DND-41 (cell line): ENCODE measurements around the gene ODAM.

Experiments
- ATAC-seq: fragments of 200-7000 bp; cut with Tn5 transposase; 3 replicates; pipeline ENCODE4 v1.9.1; 2021; ENCODE audit warnings: low read depth; ENCODE audit not compliant: insufficient read depth
- DNase-seq: peaks from one replicate; pipeline ENCODE4 v3.0.0-alpha.2; 2020
- H2AFZ ChIP-seq: 2 replicates; pipeline ENCODE4 v1.6.0; 2012; ENCODE audit warnings: low read depth, low read length
- H3K27ac ChIP-seq: 2 replicates; pipeline ENCODE4 v1.5.1; 2012; ENCODE audit warnings: low read length, inconsistent platforms
- H3K27me3 ChIP-seq: fragments of 200-600 bp; sonication (generic); 2 replicates; pipeline ENCODE4 v1.6.0; 2012; ENCODE audit warnings: low read length, mild to moderate bottlenecking, inconsistent platforms; ENCODE audit not compliant: insufficient read depth, poor library complexity
- H3K36me3 ChIP-seq: 2 replicates; pipeline ENCODE4 v1.5.1; 2012; ENCODE audit warnings: low read length, inconsistent platforms; ENCODE audit not compliant: insufficient read depth
- H3K4me1 ChIP-seq: 2 replicates; pipeline ENCODE4 v1.5.1; 2012; ENCODE audit warnings: mild to moderate bottlenecking, low read length; ENCODE audit not compliant: insufficient read depth
- H3K4me2 ChIP-seq: 2 replicates; pipeline ENCODE4 v1.6.0; 2012; ENCODE audit warnings: mild to moderate bottlenecking, moderate library complexity, low read length, inconsistent platforms; ENCODE audit not compliant: insufficient read depth
- H3K4me3 ChIP-seq, 2 experiments: fragments of 200-600 bp in 1 of 2; shearing (Covaris generic) in 1 of 2; 2 replicates each; pipeline ENCODE4 v1.5.1; 2012 to 2016; ENCODE audit warnings: inconsistent platforms in 2 of 2, low read length in 2 of 2, mild to moderate bottlenecking in 2 of 2, low read depth in 1 of 2, moderate library complexity in 1 of 2
- H3K79me2 ChIP-seq: 2 replicates; pipeline ENCODE4 v1.6.0; 2012; ENCODE audit warnings: low read length, inconsistent platforms; ENCODE audit not compliant: insufficient read depth
- H3K9ac ChIP-seq: 2 replicates; pipeline ENCODE4 v1.6.0; 2012; ENCODE audit warnings: low read depth, mild to moderate bottlenecking, inconsistent platforms, low read length, moderate library complexity
- H3K9me3 ChIP-seq: 2 replicates; pipeline ENCODE4 v1.5.1; 2012; ENCODE audit warnings: low read length, moderate library complexity, mild to moderate bottlenecking, inconsistent platforms; ENCODE audit not compliant: insufficient read depth, severe bottlenecking
- H4K20me1 ChIP-seq: 2 replicates; pipeline ENCODE4 v1.6.0; 2012; ENCODE audit warnings: low read length; ENCODE audit not compliant: insufficient read depth
- EZH2 ChIP-seq: IDR thresholded peaks from 3 replicates; pipeline ENCODE4 v1.6.1; 2012; ENCODE audit warnings: borderline replicate concordance, low read depth, mild to moderate bottlenecking, moderate library complexity, low read length, inconsistent platforms; ENCODE audit not compliant: severe bottlenecking
- TF ChIP-seq, protein P1 (sequence below): IDR thresholded peaks from 2 replicates; pipeline ENCODE4 v1.5.1; 2012; ENCODE audit warnings: borderline replicate concordance, low read length, moderate library complexity, mild to moderate bottlenecking; ENCODE audit not compliant: poor library complexity, severe bottlenecking; ENCODE audit errors: extremely low read depth

ODAM gene

DNA sequence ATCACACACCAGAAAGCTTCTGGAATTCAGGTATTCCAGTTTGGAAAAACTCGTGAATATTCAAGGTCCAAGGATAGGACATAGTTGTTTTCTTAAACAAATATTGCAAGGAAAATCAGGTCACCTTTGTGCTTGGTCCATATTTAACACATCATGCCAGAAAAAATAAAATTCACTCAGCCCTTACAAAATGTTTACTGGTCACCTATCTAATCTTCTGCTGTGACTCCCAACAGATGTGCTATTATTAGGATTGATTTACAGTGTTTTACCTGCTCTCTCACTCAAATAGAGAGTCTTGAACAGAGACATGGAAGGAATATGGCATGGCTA lies 56.4 kb downstream of the ODAM start:
- no peaks in the 10 kb centered on the region for H3K36me3 ChIP-seq
- DNase-seq (no peak), ATAC-seq (no peak)
- no peak overlapping the region for H3K4me2 ChIP-seq
- H3K4me3 ChIP-seq: no peak overlapping the region
- TF ChIP-seq, protein P1, sequence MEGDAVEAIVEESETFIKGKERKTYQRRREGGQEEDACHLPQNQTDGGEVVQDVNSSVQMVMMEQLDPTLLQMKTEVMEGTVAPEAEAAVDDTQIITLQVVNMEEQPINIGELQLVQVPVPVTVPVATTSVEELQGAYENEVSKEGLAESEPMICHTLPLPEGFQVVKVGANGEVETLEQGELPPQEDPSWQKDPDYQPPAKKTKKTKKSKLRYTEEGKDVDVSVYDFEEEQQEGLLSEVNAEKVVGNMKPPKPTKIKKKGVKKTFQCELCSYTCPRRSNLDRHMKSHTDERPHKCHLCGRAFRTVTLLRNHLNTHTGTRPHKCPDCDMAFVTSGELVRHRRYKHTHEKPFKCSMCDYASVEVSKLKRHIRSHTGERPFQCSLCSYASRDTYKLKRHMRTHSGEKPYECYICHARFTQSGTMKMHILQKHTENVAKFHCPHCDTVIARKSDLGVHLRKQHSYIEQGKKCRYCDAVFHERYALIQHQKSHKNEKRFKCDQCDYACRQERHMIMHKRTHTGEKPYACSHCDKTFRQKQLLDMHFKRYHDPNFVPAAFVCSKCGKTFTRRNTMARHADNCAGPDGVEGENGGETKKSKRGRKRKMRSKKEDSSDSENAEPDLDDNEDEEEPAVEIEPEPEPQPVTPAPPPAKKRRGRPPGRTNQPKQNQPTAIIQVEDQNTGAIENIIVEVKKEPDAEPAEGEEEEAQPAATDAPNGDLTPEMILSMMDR: no peak
- TF ChIP-seq EZH2: no peak
- H2AFZ ChIP-seq: no peak overlapping the region
- H3K4me1 ChIP-seq: no peaks in the 10 kb centered on the region
- H3K79me2 ChIP-seq: no peaks in the 10 kb centered on the region
- no peak overlapping the region for H3K27ac ChIP-seq
- H3K9ac ChIP-seq: no peak overlapping the region
- H4K20me1 ChIP-seq: no peaks in the 10 kb centered on the region
- H3K9me3 ChIP-seq: no peaks in the 10 kb centered on the region
- H3K27me3 ChIP-seq: no peaks in the 10 kb centered on the region
